Activated CD8-positive, alpha-beta memory T cell treated with anti-CD3 and anti-CD28 coated beads for 1 hour (primary cell): ENCODE data around the gene CEMIP2.

Experiments used
- DNase-seq, 2 donors: peaks; one replicate each; pipeline ENCODE4 v3.0.0-alpha.2; 2020; ENCODE audit warnings: low read depth in 1 of 2; ENCODE audit errors: extremely low read depth in 1 of 2

Gene CEMIP2

DNA sequence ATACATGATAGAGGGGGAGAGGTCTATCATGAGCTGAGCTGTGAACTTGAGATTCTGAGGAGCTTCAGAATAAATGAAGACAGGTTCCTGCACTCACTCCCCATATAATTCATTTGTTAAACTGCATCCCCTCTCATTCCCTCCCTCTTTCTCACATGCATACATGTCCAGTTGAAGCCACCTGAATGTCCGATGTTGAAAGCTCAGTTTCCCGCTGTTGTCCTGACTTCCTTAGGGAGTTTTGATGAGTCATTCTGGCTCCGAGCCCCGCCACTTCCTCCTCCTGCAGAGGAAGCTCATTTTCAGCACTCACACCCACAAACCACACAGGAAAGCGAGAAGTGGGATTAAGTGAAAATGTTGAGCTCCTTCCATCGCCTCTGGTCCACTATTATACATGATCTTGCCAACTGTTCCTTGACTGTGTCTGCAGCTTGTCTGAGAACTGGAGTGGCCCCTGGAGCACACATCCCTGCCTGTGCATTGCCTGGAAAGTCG lies 121.2 kb downstream of the CEMIP2 start:
- no peak for DNase-seq

DNA sequence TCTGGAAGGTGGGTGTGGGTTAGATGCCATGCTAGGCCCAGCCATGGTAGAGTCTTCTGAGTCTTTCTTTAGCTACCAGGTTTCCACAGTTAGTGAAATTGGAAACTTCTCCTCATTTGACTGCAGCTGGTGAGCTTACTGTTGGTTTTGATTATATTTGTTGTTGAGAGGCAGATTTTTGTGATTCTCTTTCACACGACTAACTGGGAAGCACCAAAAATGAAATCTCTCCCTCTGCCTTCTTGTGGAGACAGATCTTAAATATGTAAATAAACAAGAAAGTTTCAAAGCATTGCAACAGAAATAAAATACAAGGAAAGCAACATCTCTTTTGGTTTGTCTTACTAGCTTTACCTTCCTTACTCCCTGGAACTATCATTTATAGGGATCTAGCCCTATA lies 122.2 kb downstream of the CEMIP2 start:
- DNase-seq: no peak

DNA sequence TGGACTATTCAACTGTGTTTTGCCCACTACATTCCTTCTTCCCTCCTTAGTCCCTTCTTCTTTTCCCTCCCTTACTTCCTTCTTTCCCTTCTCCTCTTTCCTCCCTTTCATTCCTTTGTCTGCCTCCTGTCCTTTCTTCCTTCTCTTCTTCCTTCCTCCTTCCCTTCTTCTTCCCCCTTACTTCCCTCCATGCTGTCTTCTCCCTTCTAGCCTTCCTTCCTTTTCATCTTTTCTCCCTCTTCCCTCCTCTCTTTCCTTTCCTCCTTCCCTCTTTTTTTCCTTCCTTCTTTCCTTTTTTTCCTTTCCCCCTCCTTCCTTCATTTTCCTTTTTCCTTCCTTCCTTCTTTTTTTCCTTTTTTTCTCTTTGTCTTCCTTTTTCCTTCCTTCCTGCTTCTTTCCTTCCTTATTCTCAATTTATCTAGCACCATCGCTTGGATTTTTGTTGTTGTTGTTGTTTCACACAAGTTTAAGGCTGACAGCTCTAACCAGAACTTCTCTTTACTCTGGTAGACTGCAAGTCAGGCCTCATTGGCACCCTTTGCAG lies 123.4 kb downstream of the CEMIP2 start:
- DNase-seq: no peak

DNA sequence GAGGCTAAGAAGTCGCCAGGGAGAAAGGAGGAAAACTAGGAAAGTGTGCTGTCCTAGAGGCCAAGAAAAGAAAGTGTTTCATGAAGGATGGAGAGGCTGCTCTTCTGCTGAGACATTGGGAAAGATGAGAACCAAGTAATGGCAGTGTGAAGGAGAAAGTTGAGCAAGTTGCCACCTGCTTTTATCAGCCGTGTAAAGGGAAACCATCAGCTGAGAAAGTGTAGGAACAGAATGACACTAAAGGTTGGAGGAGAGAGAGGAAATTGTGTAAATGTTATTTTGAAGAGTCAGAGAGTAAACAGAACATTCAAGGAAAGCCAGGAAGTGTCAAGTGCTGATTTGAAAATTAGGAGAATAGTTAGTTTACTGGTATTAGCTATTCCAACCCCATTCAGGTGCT lies 125.0 kb downstream of the CEMIP2 start:
- no peak for DNase-seq

DNA sequence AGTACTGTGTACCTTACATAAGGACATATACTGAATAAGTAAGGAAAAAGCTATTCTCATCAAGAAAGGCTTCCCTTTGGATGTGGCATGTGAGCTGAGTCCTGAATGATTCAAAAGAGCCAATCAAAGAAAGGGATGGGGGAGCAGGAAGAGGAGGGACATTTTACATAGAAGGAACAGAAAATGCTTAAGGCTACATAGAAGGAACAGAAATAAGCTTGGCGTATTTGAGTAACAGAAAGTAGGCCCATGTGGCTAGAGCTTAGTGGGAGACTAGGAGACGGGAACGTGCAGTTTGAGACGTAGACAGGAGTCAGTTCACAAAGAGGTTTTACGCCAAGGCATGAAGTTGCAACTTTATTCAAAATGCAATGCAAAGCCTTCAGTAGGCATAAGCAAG lies 126.3 kb downstream of the CEMIP2 start:
- no peak for DNase-seq

DNA sequence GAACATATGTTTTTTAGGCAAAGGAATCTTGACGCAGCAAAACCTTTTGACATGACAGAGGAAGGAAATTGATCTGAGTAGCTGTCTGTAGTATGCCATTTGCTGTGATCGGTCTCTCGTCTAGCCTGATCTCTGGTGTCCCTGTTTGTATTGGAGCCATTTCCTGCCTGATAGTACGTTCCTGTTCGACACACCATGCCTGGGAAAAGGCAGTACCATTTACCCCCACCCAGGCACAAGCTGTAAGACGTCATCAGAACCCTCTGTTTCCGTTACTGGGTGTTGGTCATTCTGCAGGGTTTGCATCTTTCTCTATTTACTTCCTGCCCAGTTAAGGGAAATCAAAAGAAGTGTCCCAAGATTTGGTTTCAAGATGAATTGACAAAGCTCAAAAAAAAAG lies 129.7 kb downstream of the CEMIP2 start:
- DNase-seq: no peak

DNA sequence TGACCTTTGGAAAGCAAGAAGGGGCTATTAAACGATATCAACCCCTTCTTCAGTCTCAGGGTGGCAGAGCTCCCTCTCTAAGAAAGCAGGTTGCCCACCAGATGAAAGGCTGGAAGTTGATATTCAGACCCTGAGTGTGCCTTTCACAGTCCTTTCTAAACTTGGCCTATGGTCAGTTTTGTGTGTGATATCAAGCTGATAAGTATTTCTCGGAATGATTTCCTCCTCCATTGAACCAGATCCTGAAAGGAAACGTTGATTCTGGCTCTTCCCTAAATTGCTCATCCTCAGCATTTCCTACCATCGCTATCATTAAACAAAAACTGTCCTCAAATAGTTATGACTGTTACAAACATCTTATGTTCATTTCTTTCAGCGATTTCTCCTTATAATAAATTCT lies 130.4 kb downstream of the CEMIP2 start:
- no peak for DNase-seq

DNA sequence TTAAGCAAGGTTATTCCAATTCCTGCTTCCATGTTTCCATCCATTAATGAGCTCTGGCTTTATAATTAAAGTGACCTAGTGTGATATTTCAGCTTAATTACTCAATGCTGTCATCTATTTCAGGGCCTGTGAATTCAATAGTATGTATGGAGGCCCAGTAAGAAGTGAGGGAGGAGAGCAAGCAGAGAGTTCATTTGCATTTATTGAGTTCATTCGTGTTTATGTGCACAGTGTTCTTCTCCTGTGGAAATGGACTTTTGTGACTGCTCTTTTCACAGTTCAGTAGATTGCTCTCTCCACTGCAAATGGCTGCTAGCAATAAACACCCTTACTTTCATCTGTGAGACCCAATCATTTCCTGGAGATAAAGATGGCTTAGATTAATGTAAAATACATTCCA lies 130.9 kb downstream of the CEMIP2 start:
- no peak for DNase-seq

DNA sequence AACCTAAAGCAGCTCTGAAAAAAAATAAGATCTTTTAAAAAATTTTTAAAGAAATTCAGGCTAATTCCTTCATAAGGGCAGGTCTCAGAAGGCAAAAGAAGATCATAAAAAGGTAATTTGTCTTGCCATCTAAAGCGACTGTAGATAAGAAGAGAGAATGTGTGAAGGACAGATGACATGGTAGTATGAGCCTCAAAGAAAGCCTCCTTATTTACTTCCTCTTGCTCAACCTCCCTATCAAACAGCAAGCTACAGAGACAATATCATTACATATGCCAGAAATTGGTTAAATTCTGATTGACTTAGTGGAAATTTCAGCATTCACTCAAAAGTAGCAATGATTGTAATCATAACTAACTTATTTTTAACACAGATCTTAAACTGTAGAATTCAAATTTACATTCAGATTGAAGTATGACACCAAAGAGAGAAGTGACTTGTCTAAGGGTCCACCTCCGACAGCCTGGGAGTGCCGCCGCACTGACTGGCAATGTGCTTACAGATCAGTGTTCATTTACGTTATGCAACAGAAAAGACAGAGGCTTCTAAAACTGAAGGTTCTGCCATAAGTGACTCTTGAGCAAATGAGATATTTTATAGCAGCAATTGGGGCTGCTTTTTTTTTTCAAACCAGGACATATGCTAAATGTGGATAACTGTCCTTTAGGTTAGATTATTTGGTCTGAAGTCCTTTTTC lies 132.0 kb downstream of the CEMIP2 start:
- no peak for DNase-seq

DNA sequence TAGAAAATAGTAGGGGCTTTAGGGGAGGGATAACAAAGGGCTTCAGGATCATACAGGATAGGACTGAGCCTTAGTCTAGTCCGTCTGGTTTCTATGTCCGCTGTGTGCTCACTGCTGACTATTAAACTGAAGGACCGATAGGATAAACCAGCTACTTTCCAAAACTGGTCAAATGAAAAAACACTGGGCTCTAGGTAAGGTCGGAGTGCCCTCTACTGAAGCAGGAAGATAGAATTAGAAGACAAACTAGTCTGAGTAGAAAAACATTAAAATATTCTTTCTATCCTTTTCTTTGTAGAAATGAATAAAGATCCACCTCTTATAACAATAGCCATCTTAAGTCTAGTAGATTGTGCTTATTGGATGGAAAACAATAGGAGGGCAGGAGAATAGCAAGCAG lies 133.6 kb downstream of the CEMIP2 start:
- DNase-seq: no peak
